Measurements from ENCODE around the gene SKAP2.
A peak's percentile ranks its signal among the peaks of the same experiment; 100 is the strongest.

The SKAP2 gene

DNA sequence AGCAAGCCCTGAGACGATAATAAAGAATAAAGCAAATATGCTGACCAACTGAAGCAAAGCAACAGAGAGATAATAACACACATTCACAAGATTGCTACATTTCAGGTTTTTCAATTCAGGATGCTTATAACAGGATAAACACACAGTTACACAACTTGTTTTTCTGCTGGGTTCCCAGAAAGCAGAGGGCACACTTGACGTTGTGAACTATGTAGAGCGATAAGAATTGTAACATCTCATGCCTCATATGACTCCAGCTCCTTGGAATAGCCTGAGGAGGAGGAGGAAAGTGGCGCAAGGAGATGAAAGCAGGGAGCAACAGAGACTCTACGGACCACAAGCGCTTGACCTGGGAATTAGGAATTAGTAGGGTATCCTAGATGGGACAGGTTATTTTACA is 201.7 kb downstream of the SKAP2 start:
- no peak for DNase-seq

DNA sequence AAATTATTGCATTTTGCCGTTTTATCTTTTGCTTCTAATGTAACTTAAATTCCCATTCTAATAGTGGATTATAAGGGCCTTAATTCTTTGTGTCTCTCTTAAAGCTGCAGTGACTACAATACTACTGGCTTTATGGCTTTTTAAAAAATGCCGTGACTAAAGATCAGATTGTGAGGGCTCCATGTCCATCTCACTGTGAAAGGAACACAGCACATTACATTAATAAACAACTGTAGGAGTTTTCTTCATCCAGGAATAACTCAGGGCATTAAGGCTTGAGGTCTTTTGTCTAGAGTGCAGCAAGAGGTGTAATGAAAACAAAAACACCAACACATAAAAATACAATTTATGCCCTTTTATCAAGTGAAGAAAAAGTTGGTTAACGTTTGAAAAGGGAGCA is 205.3 kb downstream of the SKAP2 start:
- DNase-seq = peak; percentile 44

DNA sequence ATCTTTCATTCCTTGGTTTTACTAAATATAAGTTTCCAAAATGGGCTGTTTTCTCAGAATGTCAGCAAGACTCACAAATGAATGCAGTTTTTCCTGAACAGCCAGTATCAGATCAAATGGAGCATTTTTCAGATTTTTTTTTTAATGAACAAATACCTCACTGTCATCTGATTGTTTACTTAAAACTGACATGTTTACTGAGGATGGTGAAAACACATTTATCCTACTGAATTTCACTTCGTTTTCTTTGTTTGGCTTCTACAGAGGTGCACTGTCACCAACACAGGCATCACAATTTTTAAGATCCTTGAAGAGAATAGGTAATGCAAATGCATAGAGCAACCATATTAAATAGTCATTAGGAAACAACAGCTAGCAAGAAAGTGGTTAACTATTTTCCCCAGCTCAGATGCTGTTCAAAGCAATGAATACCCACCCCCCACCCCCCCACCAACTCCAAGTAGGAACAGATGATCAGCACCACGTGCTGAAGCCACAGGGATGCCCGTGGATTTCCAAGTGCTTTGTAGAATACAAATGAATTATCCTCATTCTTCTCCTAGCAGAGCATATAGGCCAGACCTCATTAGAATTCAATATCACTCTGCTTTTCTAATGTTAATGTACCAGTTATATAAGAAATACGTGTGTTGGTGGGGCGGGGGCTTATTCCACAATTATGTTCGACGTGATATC is 205.9 kb downstream of the SKAP2 start:
- peak; percentile 91 for DNase-seq

DNA sequence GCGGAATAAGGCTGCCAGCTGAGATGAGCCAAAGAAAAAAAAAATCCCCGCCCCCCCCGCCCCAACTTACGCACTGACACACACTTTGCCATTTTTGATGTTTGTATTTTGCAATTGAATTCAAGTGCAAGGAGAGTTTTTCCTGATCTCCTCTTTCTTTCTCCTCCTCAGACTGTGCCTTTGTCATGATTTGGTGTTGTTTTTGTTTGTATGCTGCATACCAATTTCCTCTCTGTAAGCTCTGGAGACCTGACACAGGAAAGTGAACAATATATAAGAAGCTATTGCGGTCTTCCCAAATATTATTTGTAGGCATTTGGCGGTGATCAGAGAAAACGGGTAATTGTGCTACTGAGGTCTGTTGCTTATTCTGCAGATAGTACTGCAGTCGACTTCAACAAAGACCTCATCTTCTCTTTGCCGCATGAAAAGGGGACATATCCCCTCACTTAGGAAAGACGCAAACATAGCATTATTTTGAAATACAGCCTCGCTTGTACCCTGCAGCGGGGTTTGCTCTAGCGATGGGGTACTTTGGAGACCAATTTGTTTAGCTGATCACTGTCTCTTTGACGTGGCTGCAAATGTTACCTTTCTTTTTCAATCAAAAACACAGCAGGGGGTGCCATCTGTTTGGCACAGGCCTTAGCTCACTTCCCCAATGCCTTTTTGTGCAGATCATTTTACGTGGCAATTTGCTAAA is 206.6 kb downstream of the SKAP2 start:
- DNase-seq = peak; percentile 91

DNA sequence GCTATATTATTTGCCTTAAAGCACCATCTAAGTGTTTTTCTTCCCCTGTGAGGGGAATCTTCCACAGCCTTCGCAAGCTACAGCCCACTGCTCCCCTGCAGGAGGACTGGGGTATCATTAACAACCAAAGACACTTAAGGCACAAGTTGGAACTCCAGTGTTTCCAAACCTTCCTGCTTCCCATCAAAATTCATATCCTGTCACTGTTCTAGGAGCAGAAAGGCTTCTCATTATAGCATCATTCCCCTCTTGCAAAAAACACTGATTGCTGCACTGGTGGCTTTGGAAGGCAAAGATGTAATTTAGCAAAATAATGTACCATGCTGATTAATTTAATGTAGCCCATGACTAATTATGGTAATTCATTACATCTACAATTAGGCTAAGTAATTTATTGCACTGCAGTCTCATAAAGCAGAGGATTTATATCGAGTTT is 207.2 kb downstream of the SKAP2 start:
- peak; percentile 65 for DNase-seq

DNA sequence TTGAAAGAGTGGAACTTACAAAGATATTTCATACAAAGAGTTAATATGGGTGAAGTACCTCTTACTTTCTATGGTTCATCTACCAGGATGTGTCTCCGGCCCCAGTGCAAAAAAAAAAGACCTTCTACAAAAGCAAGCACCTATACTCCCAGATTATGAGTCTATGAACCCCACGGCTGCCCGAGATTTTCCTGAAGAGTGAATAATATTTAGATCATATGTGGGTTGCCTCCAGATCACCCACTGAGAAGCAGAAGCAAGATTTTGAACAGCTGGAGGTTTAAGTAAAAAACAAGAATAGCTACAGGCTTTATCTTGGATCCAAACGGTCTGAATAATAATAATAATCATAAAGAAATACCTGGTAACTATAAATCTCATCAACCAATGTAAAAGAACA is 207.7 kb downstream of the SKAP2 start:
- DNase-seq = no peak

DNA sequence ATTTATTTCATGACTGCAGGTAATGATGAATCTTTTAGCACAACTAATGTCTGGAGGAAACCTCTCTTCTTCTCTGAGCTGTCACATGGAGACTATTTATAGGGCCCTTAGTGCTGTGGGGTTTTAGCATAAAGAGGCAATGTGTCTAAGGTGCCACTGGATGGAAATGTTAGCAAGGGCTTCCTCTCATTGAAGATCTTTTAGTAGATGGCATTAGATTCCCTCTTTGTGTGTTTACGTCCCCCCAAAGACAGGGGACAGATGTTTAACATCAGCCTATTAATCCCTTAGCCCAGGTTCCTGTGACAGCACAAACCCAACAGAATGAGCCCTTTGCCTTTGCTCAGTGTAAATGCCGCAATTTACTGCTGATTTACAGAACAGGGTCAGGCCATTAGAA is 208.6 kb downstream of the SKAP2 start:
- DNase-seq = peak; percentile 24

DNA sequence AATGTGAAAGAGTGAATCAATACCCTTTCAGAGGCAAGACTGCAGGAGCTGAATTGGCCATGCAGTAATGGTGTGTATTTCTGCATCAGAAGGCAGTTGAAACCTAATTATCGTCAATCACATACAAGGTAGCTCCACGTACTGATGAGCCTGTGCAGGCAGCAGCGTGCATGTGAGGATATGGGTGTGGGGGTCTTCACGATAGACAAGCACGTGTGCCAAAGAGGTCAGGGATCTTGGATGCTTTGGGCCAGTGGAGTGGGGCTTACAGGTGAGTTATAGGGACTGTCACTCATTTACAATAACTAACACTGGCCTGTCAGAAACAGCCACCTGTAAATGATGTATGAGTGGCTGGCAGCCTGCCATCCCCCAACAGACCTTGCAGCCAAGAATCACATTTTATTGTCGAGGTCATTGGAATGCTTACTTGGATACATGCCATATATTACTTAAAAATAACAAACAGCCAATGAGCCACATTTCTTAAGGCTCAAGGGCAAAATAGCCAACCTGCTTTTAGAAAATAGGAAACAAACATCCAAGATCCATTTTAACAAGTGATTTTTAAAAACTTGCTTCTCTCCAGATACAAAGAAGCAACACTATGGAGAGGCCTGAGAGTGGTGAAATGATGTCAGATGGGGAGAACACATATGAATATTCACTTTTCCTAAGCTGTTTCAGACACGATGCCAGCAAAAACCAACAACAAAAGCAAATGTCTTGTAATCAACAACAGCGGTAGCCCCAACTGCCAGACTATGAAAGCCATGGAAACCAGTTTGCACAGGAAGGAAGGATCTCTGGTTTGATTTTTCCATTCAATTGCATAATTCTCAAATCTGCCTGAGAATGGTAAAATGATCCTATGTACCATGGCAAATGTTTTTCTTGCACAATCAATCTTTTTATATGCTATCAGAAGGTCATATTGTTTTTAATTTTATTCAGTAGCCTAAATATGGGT is 210.7 kb downstream of the SKAP2 start:
- peak; percentile 45 for DNase-seq

- DNase-seq = no peak
Measured at GRCh38 chr7:26652401-26653100, 211.8 kb downstream of the SKAP2 start.

DNA sequence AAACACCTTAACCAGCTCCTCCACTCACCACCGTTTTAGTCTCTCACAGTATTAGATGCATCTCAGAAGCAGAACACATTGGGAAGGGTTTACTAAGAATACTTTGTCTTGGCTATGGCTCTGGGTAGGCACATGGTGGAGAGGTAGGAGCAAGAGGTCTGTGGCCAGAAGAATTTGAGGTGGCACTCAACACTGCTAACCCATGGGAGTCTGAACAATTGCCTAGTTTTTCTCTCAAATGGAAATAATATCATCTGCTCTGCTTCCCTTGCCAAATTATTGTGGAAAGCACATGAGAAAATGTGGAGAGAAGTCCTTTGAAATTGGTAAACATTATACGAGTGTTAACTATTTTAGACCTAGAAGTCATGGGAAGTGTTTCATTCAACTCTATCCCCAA is 214.3 kb downstream of the SKAP2 start:
- no peak for DNase-seq

GRCh38 chr7:26649388-26649787 is 215.0 kb downstream of the SKAP2 start:
- no peak for DNase-seq

DNA sequence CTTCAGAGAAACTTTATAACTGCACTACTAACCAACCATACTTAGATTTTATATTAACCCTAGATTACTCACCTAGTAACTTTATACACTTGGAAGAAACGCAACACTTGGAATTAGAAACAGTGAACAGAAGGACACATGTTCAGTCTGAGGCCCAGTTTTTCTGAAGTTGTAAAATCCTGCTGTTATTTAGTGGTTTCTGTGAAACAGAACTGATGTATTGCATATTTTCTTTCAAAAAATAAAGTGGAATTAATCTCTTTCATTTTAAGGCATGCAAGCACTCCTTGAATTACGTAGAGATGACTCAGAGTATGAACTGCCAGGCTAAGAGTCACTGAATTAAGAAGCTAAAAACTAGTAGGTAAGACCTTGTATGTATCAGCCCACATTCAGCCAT is 215.8 kb downstream of the SKAP2 start:
- no peak for DNase-seq

GRCh38 chr7:26646336-26647048 is 217.9 kb downstream of the SKAP2 start:
- no peak for DNase-seq

DNA sequence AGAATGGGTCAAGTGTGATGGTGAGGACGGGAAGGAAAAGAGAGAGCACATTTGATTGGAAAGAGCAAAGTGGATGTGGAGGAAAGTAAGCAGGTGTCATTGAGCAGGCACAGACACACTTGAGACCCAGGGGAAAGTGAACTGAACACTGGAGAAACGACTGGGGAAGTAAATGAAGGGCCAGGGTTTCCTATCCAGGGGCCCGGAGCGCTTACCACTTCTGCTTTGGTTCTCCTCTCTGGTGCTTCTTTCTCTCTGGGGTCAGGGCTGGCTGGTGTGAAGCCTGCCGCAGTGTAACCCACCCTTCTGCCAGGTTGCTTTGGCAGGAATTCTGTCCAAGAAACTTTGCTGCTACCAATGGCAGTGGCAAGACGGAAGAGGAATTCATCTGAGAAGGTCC is 219.3 kb downstream of the SKAP2 start:
- no peak for DNase-seq

- DNase-seq = no peak
Measured at GRCh38 chr7:26642416-26642815, 222.0 kb downstream of the SKAP2 start.

- no peak for DNase-seq
Measured at GRCh38 chr7:26639695-26640094, 224.7 kb downstream of the SKAP2 start.

DNA sequence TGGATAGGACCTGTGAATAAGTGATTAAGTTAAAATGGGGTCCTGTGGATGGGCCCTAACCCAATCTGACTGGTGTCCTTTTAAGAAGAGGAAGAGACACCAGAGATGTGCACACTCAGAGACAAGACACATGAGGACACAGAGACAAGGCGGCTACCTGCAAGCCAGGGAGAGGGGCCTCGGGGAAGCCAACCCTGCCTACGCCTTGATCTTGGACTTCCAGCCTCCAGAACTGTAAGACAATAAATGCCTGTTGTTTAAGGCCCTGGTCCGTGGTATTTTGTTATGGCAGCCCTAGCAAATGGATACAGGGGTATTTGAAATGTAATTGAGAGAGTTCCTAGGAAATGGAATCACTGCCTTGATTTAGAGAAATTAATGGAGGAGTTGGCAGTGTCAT is 225.3 kb downstream of the SKAP2 start:
- no peak for DNase-seq

DNA sequence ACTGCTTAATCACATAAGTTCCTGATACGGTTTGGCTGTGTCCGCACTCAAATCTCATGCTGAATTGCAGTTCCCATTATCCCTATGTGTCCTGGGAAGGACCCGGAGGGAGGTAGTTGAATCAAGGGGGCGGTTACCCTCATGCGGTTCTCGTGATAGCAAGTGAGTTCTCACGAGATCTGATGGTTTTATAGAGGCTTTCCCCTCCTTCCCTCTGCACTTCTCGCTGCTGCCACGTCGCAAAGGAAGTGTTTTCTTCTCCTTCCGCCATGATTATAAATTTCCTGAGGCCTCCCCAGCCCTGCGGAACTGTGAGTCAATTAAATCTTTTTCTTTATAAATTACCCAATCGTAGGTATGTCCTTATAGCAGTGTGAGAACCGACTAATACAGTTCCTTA is 226.2 kb downstream of the SKAP2 start:
- no peak for DNase-seq

DNA sequence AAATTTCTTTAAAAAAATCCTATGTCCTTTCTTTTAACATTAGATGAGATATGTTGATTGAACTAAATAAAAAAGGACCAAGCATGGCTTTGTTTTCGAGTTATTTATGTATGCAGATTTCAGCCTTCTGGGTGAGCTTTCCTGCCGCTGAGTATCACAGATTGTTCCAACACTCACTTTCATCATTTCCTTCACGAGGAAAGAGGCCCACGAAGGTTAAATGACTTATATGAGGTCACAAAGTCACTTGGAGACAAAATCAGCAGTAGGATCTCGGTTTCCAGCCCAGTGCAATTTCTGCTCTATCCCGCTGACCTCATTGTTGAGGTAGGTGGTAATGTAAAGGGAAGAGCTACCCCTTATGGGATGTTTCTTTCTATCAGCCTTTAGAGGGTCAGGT is 226.8 kb downstream of the SKAP2 start:
- DNase-seq = no peak

DNA sequence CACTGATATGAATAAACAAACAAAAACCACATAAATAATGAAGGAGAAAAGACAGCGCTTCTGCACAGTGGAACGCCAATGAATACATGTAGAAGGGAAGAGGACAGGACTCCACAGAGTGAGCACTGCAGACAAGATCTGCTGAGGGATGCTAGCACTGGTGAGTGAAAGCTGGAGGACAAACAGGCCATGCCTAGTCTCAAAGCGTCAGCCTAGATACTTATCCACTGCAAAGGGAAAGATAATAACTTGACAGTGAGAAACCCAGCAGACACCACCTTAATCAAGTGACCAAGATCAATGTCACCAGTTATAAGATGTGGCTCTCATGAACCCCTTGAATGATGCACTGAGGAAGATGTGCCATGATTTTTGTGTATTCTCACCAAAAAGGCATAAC is 227.6 kb downstream of the SKAP2 start:
- no peak for DNase-seq

GRCh38 chr7:26633557-26633956 is 230.8 kb downstream of the SKAP2 start:
- DNase-seq = no peak

DNA sequence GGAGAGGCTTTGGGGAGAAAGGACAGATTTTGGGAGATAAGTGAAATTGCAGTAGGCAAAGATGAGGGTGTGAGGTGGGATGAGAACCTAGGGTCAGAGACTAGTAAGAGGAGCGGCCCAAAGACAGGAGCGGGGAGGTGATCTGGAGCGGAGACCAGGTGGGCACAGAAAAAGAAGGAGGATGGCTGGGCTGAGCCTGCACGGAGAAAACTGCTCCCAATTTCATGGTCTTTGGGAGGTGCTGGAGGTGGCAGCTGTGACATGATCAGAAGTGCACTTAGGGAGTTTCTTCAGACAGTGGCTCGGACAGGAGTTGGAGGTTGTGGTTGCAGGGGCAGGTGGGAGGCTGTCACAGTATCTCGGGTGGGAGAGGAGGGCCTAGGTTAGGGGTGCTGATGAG is 232.8 kb downstream of the SKAP2 start:
- no peak for DNase-seq
